NB4 (cell line): ENCODE measurements around the gene KCTD3.

Experiments
- CTCF ChIP-seq: IDR thresholded peaks from one replicate; pipeline ENCODE4 v1.5.1; 2012; ENCODE audit warnings: low read depth, low read length
- MAX ChIP-seq: IDR thresholded peaks from 2 replicates; pipeline ENCODE4 v1.6.1; 2011; ENCODE audit warnings: low read depth, low read length
- MYC ChIP-seq: IDR thresholded peaks from 2 replicates; pipeline ENCODE4 v1.6.1; 2011; ENCODE audit warnings: low read depth, low read length
- POLR2A ChIP-seq: IDR thresholded peaks from 2 replicates; pipeline ENCODE4 v1.6.1; 2011; ENCODE audit warnings: mild to moderate bottlenecking; ENCODE audit not compliant: insufficient read length; ENCODE audit errors: extremely low read depth

- TF ChIP-seq CTCF = no peak
- TF ChIP-seq POLR2A = peak; percentile 31
- peak; percentile 58 for TF ChIP-seq MAX
- TF ChIP-seq MYC = peak; percentile 82
Measured at GRCh38 chr1:215566556-215567490, at the start of gene KCTD3.
